Sigmoid colon (tissue), 7 donors: ENCODE results near the gene PTPA. TPM values are rescaled to one million over a fixed set of nuclear protein-coding genes. Genes with fewer than 3 reads are reported as not detected.

Experiments used
- DNase-seq: peaks from one replicate; pipeline ENCODE4 v3.0.0-alpha.2; 2019
- H3K27ac ChIP-seq, 4 donors: fragments of 200-600 bp; sonication (generic); one replicate each; pipeline ENCODE4 v1.5.1; 2016 to 2019; ENCODE audit warnings: mild to moderate bottlenecking in 1 of 4
- H3K27me3 ChIP-seq, 3 donors: fragments of 200-600 bp; sonication (generic); one replicate each; pipeline ENCODE4 v1.5.1; 2019; ENCODE audit warnings: mild to moderate bottlenecking in 1 of 3
- H3K36me3 ChIP-seq, 4 donors: fragments of 200-600 bp; sonication (generic); one replicate each; pipeline ENCODE4 v1.5.1; 2016 to 2019
- H3K4me1 ChIP-seq, 4 donors: fragments of 200-600 bp; sonication (generic); one replicate each; pipeline ENCODE4 v1.5.1; 2017 to 2019
- H3K4me3 ChIP-seq, 4 donors: fragments of 200-600 bp; sonication (generic); one replicate each; pipeline ENCODE4 v1.5.1; 2017 to 2019; ENCODE audit warnings: mild to moderate bottlenecking in 2 of 4, moderate library complexity in 1 of 4
- H3K9me3 ChIP-seq, 4 donors: fragments of 200-600 bp in 3 of 4; sonication (generic) in 3 of 4; one replicate each; pipeline versions ENCODE4 v1.5.1 to v1.6.1; 2013 to 2019
- CTCF ChIP-seq, 4 experiments: fragments of 450-650 bp in 3 of 4; fragments of 200-600 bp in 1 of 4; IDR thresholded peaks; one replicate each; pipeline ENCODE4 v1.5.1; 2016 to 2019; ENCODE audit warnings: antibody characterized with exemption in 4 of 4, mild to moderate bottlenecking in 3 of 4, moderate library complexity in 2 of 4
- EP300 ChIP-seq, 4 donors: sonication (generic); formaldehyde crosslinking; IDR thresholded peaks; one replicate each; pipeline ENCODE4 v1.6.1; 2017; ENCODE audit warnings: antibody characterized with exemption in 4 of 4
- POLR2A ChIP-seq, 2 donors: fragments of 450-650 bp; IDR thresholded peaks; one replicate each; pipeline ENCODE4 v1.6.1; 2016; ENCODE audit warnings: antibody characterized with exemption in 2 of 2, mild to moderate bottlenecking in 2 of 2, moderate library complexity in 2 of 2
- POLR2AphosphoS5 ChIP-seq, 4 donors: sonication (generic); formaldehyde crosslinking; IDR thresholded peaks; one replicate each; pipeline ENCODE4 v1.6.1; 2017; ENCODE audit warnings: antibody characterized with exemption in 4 of 4
- WGBS, 2 donors: extraction: QIAGEN DNeasy Blood & Tissue Kit; methylation state at CpG; one replicate each; pipeline ENCODE4 v1.1.7; 2013; 5-methylcytosine and 5-hydroxymethylcytosine counted together
- intact Hi-C: fragments of 100-400 bp; cut with DNase I; formaldehyde crosslinking; loops from one replicate; pipeline ENCODE4 v1.15.1; 2023
- polyA plus RNA-seq, 3 donors: library from polyadenylated mRNA; stranded (reverse); fragments of 200-250 nt; gene quantifications; one replicate each; pipeline ENCODE4 v1.2.3, GENCODE V29; 2013
- total RNA-seq, 4 donors: library from RNA; depleted of rRNA; stranded (reverse); fragments of >200 nt; gene quantifications; one replicate each; pipeline ENCODE4 v1.1.0, GENCODE V29; 2016
- donor health status: healthy with polysubstance abuse.
- donor health status: Bipolar disorder and iron deficiency.
- donor health status: healthy.

Gene PTPA
- total and polyA plus RNA-seq, 7 donors, result 50.2 to 141 (median 78.5) TPM

- H3K9me3 ChIP-seq, result no peaks in the 10 kb centered on the region
- no peak for DNase-seq
- TF ChIP-seq POLR2AphosphoS5 (IDR thresholded peaks at IDR 0.05), result no peak
- no peak overlapping the region for H3K27ac ChIP-seq
- H3K27me3 ChIP-seq, result no peaks in the 10 kb centered on the region
- intact Hi-C loops, result no loop called here
- H3K36me3 ChIP-seq, result peaks cover 9 to 43% (median 17%) of the 10 kb centered on the region in 4 donors
- WGBS, 2 donors, result 68 to 77% methylated on average over 9 of the region's 9 CpGs
- H3K4me3 ChIP-seq, result no peak overlapping the region
- H3K4me1 ChIP-seq, result no peaks in the 10 kb centered on the region
Observed at GRCh38 chr9:129072171-129072570, 39.0 kb upstream of the PTPA start.

GRCh38 chr9:129073404-129073803 lies 37.8 kb upstream of the PTPA start:
- Histone ChIP-seq H3K4me1 (no peaks in the 10 kb centered on the region), H3K27me3 (no peaks in the 10 kb centered on the region), H3K36me3 (peaks cover 0 to 31% (median 7%) of the 10 kb centered on the region in 4 donors), H3K9me3 (no peaks in the 10 kb centered on the region), H3K27ac (no peak overlapping the region), H3K4me3 (no peak overlapping the region)
- no peak for TF ChIP-seq EP300 (IDR thresholded peaks at IDR 0.05)
- TF ChIP-seq CTCF (IDR thresholded peaks at IDR 0.05), result no peak
- no peak for TF ChIP-seq POLR2A (IDR thresholded peaks at IDR 0.05)
- no peak for DNase-seq
- intact Hi-C loops, result no loop called here
- WGBS, 2 donors, result 86% methylated on average over 8 of the region's 8 CpGs

GRCh38 chr9:129074106-129074505 lies 37.1 kb upstream of the PTPA start:
- Histone ChIP-seq H3K4me3 (no peak overlapping the region), H3K4me1 (no peaks in the 10 kb centered on the region), H3K9me3 (no peaks in the 10 kb centered on the region), H3K27me3 (no peaks in the 10 kb centered on the region), H3K36me3 (peaks cover 0 to 24% (median 2%) of the 10 kb centered on the region in 4 donors), H3K27ac (no peak overlapping the region)
- TF ChIP-seq POLR2AphosphoS5 (IDR thresholded peaks at IDR 0.05) (no peak), EP300 (IDR thresholded peaks at IDR 0.05) (no peak), CTCF (IDR thresholded peaks at IDR 0.05) (no peak), POLR2A (IDR thresholded peaks at IDR 0.05) (no peak)
- no peak for DNase-seq
- WGBS, 2 donors, result 91 to 92% methylated on average over 3 of the region's 3 CpGs
- intact Hi-C loops, result no loop called here

GRCh38 chr9:129075996-129076639 lies 35.1 kb upstream of the PTPA start:
- DNase-seq, result no peak
- WGBS, 2 donors, result 71 to 86% methylated on average over 16 of the region's 16 CpGs
- Histone ChIP-seq H3K9me3 (no peaks in the 10 kb centered on the region), H3K36me3 (peaks cover 0 to 8% (median 2%) of the 10 kb centered on the region in 4 donors), H3K27ac (no peak overlapping the region), H3K4me3 (no peak overlapping the region), H3K4me1 (peaks cover 0 to 9% (median 3%) of the 10 kb centered on the region in 4 donors), H3K27me3 (no peaks in the 10 kb centered on the region)
- intact Hi-C loops, result no loop called here
- no peak for TF ChIP-seq CTCF (IDR thresholded peaks at IDR 0.05)
- no peak for TF ChIP-seq EP300 (IDR thresholded peaks at IDR 0.05)
- TF ChIP-seq POLR2AphosphoS5 (IDR thresholded peaks at IDR 0.05), result no peak
- TF ChIP-seq POLR2A (IDR thresholded peaks at IDR 0.05), result no peak

- intact Hi-C loops, result no loop called here
- Histone ChIP-seq H3K4me1 (peaks cover 0 to 12% (median 7%) of the 10 kb centered on the region in 4 donors), H3K9me3 (no peaks in the 10 kb centered on the region), H3K27me3 (no peaks in the 10 kb centered on the region), H3K36me3 (peaks cover 0 to 3% (median 0%) of the 10 kb centered on the region in 4 donors), H3K4me3 (no peak overlapping the region), H3K27ac (no peak overlapping the region)
- DNase-seq, result no peak
- WGBS, 2 donors, result 95 to 96% methylated on average over 11 of the region's 11 CpGs
- TF ChIP-seq POLR2A (IDR thresholded peaks at IDR 0.05), result no peak
- TF ChIP-seq CTCF (IDR thresholded peaks at IDR 0.05), result no peak
- TF ChIP-seq POLR2AphosphoS5 (IDR thresholded peaks at IDR 0.05), result no peak
- TF ChIP-seq EP300 (IDR thresholded peaks at IDR 0.05), result no peak
Observed at GRCh38 chr9:129076640-129077037, 34.6 kb upstream of the PTPA start.
